Astrocyte (in vitro differentiated cells and primary cell): ENCODE data around the gene DPEP1.

Experiments used
- CTCF ChIP-seq: IDR thresholded peaks from 2 replicates; pipeline ENCODE4 v1.5.1; 2011; ENCODE audit warnings: low read depth, mild to moderate bottlenecking, inconsistent platforms, low read length, moderate library complexity; ENCODE audit not compliant: insufficient read depth
- EZH2 ChIP-seq: IDR thresholded peaks from 2 replicates; pipeline ENCODE4 v1.6.1; 2012; ENCODE audit warnings: mild to moderate bottlenecking, low read length, inconsistent platforms; ENCODE audit not compliant: insufficient read depth

GRCh38 chr16:89613954-89614459 is 565 bp downstream of the DPEP1 start:
- no peak for TF ChIP-seq CTCF
- no peak for TF ChIP-seq EZH2
